PFSK-1 (cell line): ENCODE data around the gene TBC1D9.

Experiments used
- FOXP2 ChIP-seq: optimal IDR thresholded peaks from 2 replicates; pipeline ENCODE3; 2011; ENCODE audit warnings: borderline replicate concordance, control low read depth, inconsistent platforms; ENCODE audit not compliant: insufficient read depth; ENCODE audit errors: extremely low read length, extremely low read depth
- POLR2AphosphoS5 ChIP-seq: IDR thresholded peaks from 2 replicates; pipeline ENCODE4 v1.6.1; 2012; ENCODE audit warnings: low read depth, mild to moderate bottlenecking, control low read depth, low read length, moderate library complexity
- SIN3A ChIP-seq: IDR thresholded peaks from 2 replicates; pipeline ENCODE4 v1.6.1; 2012; ENCODE audit warnings: mild to moderate bottlenecking, low read length, moderate library complexity, borderline replicate concordance; ENCODE audit not compliant: insufficient read depth
- TAF1 ChIP-seq: IDR thresholded peaks from 2 replicates; pipeline ENCODE4 v1.6.1; 2012; ENCODE audit warnings: low read length, control low read depth, borderline replicate concordance; ENCODE audit not compliant: insufficient read depth
- TF ChIP-seq, protein P1 (sequence below), 2 experiments: IDR thresholded peaks; 2 replicates each; pipeline versions ENCODE4 v1.6.1 to v1.8.0; 2011 to 2012; ENCODE audit warnings: low read depth in 2 of 2, low read length in 2 of 2, control low read depth in 1 of 2, inconsistent platforms in 1 of 2, mild to moderate bottlenecking in 1 of 2, moderate library complexity in 1 of 2; ENCODE audit not compliant: insufficient read depth in 1 of 2

Gene TBC1D9

DNA sequence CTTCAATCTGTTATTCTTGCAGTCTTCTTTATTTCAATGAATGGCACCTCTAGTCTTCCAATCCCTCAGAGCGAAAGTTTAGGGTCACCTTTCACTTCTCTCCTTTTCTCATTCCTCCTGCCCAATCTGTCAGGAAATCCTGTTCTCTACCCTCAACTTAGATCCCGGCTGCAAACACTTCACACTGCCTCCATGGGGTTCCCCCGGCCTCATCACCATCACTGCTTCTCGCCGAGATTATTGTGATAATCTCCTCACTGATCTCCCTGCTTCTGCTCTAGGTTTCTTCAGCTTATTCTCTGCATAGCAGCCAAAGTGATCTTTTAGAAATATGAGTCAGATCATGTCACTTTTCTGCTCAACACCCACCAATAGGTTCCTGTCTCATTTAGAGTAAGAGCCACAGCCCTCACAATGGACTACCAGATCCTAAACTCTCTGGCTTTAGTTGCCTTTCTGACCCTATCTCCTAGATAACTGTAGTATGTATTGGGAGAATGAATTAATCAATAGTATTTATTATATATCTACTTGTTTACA, 43.6 kb upstream of the TBC1D9 start:
- no peak for TF ChIP-seq POLR2AphosphoS5

DNA sequence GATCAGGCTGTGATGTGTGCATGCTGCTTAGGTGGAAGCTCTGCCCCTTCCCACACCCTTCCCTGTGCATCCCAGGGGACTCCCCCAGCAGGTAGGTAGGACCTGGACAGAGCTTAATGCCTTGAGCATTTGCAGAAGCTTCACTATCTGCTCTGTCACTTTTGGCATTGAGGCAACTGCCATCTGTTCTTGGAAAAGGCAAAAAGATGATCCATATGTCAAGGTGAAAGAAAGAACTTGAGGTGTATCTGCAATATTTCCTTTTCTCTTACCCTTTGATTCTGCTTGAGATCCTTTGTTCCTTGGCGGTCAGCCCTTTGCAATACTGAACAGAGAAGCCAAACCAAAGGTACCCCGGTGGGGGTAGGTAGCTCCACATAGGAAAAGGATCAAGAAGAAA, 37.1 kb upstream of the TBC1D9 start:
- TF ChIP-seq FOXP2 (no peak), POLR2AphosphoS5 (no peak), TAF1 (no peak), SIN3A (no peak)
- TF ChIP-seq, protein P1, sequence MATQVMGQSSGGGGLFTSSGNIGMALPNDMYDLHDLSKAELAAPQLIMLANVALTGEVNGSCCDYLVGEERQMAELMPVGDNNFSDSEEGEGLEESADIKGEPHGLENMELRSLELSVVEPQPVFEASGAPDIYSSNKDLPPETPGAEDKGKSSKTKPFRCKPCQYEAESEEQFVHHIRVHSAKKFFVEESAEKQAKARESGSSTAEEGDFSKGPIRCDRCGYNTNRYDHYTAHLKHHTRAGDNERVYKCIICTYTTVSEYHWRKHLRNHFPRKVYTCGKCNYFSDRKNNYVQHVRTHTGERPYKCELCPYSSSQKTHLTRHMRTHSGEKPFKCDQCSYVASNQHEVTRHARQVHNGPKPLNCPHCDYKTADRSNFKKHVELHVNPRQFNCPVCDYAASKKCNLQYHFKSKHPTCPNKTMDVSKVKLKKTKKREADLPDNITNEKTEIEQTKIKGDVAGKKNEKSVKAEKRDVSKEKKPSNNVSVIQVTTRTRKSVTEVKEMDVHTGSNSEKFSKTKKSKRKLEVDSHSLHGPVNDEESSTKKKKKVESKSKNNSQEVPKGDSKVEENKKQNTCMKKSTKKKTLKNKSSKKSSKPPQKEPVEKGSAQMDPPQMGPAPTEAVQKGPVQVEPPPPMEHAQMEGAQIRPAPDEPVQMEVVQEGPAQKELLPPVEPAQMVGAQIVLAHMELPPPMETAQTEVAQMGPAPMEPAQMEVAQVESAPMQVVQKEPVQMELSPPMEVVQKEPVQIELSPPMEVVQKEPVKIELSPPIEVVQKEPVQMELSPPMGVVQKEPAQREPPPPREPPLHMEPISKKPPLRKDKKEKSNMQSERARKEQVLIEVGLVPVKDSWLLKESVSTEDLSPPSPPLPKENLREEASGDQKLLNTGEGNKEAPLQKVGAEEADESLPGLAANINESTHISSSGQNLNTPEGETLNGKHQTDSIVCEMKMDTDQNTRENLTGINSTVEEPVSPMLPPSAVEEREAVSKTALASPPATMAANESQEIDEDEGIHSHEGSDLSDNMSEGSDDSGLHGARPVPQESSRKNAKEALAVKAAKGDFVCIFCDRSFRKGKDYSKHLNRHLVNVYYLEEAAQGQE (IDR thresholded peaks at IDR 0.05; ENCODE audit: insufficient read depth in 1 of 2, low read depth in 2 of 2, low read length in 2 of 2) = no peak

DNA sequence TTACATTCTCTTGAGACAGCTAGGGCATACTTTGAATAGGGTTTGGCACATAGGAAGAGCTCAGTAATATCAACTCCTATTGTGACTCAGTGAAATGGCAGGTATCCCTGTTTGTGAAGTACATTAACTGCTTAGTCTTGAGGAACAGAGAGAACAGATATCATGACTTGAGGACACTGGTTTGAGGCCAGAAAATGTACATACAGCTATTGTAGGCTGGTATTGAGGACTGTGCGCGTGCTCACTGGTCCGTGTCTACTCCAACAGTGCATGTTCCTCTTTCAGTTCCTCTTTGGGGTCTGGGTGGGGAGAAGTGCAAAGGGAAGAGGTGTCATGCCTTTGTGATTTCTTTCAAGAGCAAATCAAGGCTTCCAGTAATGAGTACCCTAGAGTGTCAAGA, 34.6 kb upstream of the TBC1D9 start:
- no peak for TF ChIP-seq FOXP2
- TF ChIP-seq SIN3A = no peak

DNA sequence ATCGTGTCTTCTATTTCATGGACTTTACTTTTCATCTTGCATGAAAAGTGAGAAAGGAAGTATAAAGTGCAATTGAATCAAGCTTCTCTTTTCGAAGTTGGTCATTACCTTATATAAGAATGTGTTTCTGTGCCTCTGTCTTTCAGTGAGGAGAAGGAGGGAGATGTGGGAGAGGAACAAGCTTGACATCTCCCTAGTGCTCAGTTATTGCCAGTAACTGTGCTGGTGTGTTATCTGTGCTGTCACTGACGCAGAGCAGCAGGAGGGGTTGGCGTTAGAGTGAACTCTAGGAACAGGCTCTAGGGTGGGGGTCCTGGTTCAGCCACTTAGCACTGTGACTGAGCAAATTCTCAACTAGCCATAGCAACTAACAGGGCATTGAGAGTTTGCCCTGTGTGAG, 34.0 kb upstream of the TBC1D9 start:
- TF ChIP-seq POLR2AphosphoS5 (no peak), TAF1 (no peak), FOXP2 (no peak), SIN3A (no peak)
- TF ChIP-seq, protein P1 (IDR thresholded peaks at IDR 0.05; ENCODE audit: insufficient read depth in 1 of 2, low read depth in 2 of 2, low read length in 2 of 2) = no peak

DNA sequence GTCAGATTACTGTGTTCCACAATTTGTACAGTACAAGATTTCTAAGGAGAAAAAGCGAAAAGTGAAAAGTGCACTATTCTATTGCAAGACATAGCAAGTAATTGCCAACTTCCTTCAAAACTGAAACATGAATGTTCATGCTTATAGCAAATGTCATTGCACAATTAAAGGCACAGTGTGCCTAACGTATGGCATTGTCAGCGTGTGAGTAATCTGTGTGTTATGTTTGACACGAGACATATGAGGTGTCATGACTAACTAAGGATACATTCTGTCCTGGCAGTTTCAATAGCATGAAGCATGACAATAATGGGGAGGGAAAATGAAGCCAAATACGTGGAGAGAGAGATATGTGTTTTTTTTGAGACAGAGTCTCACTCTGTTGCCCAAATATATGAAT, 33.6 kb upstream of the TBC1D9 start:
- TF ChIP-seq FOXP2 (no peak), SIN3A (no peak), POLR2AphosphoS5 (no peak), TAF1 (no peak)
- TF ChIP-seq, protein P1 (IDR thresholded peaks at IDR 0.05; ENCODE audit: insufficient read depth in 1 of 2, low read depth in 2 of 2, low read length in 2 of 2) = no peak

DNA sequence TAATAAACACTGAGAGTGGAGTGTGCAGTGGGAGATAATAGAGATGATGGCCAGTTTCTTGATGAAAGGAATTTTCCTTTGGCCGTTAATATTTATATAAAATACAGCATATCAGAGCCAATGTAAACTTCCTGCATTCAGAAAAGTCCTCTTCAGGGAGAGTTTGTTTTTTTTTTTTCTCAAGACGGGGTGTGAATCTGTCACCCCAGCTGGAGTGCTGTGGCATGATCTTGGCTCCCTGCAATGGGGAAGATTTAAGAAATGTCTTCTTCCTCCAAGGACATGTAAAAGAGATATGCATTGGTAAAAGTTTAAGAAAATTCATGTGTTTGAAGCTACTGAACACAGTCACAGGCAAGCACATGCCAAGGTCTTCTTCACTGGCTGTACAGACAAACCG, 25.4 kb upstream of the TBC1D9 start:
- TF ChIP-seq FOXP2 (no peak), POLR2AphosphoS5 (no peak), TAF1 (no peak)

DNA sequence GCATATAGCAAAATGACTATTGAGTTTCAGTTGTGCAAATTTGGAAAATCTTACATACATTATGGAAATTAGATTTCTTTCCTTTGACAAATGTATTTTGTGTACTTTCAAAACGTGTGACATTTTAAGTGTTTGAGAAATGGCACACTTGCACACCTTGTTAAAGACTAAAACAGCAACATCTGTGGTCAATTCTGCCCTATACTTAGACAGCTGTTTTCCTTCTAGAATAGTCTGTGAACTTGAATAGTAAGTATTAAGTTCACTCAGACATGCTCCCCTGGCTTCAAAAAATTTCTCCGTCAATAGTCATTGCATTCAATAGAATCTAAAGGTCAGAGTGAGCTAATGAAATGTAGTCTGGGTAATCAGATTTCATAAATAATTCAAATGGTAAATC, 21.7 kb upstream of the TBC1D9 start:
- TF ChIP-seq FOXP2 (no peak), POLR2AphosphoS5 (no peak), SIN3A (no peak), TAF1 (no peak)
- TF ChIP-seq, protein P1 (IDR thresholded peaks at IDR 0.05; ENCODE audit: insufficient read depth in 1 of 2, low read depth in 2 of 2, low read length in 2 of 2) = no peak
